Activated naive CD8-positive, alpha-beta T cell treated with anti-CD3 and anti-CD28 coated beads, Interleukin-2, amount 50 U/mL, for 24 hours (primary cell): ENCODE data around the gene LRP1B.

Experiments
- ATAC-seq: fragments of 150-1000 bp; cut with Tn5 transposase; one replicate; pipeline ENCODE4 v1.10.0; 2021
- DNase-seq: peaks from one replicate; pipeline ENCODE4 v3.0.0; 2021
- H3K27ac Mint-ChIP-seq: one replicate; pipeline ENCODE4 v1.8.0; 2021; ENCODE audit warnings: mild to moderate bottlenecking, mixed read lengths
- H3K27me3 Mint-ChIP-seq: one replicate; pipeline ENCODE4 v1.8.0; 2021; ENCODE audit warnings: mixed read lengths
- H3K36me3 Mint-ChIP-seq: one replicate; pipeline ENCODE4 v1.8.0; 2021; ENCODE audit warnings: low read depth, mixed read lengths
- H3K4me1 Mint-ChIP-seq: one replicate; pipeline ENCODE4 v1.8.0; 2021; ENCODE audit warnings: mixed read lengths
- H3K4me3 Mint-ChIP-seq: one replicate; pipeline ENCODE4 v1.8.0; 2021; ENCODE audit warnings: mild to moderate bottlenecking, moderate library complexity, mixed read lengths
- H3K9me3 Mint-ChIP-seq: one replicate; pipeline ENCODE4 v1.8.0; 2021; ENCODE audit warnings: mixed read lengths

The LRP1B gene

GRCh38 chr2:141464995-141465394 is 665.8 kb downstream of the LRP1B start:
- no peak overlapping the region for H3K27ac Mint-ChIP-seq
- no peaks in the 10 kb centered on the region for H3K4me1 Mint-ChIP-seq
- H3K4me3 Mint-ChIP-seq: no peak overlapping the region
- H3K27me3 Mint-ChIP-seq: no peaks in the 10 kb centered on the region
- no peaks in the 10 kb centered on the region for H3K36me3 Mint-ChIP-seq
- H3K9me3 Mint-ChIP-seq: peaks cover 3% of the 10 kb centered on the region
- DNase-seq: no peak
- ATAC-seq: no peak

- Mint-ChIP-seq H3K27me3 (no peaks in the 10 kb centered on the region), H3K4me3 (no peak overlapping the region), H3K36me3 (no peaks in the 10 kb centered on the region), H3K4me1 (no peaks in the 10 kb centered on the region), H3K27ac (no peak overlapping the region), H3K9me3 (peaks cover 9% of the 10 kb centered on the region)
- no peak for ATAC-seq
- no peak for DNase-seq
These were observed 672.5 kb downstream of the LRP1B start for GRCh38 chr2:141458351-141458750.

GRCh38 chr2:141455877-141456276 is 674.9 kb downstream of the LRP1B start:
- Mint-ChIP-seq H3K27me3 (no peaks in the 10 kb centered on the region), H3K4me1 (no peaks in the 10 kb centered on the region), H3K27ac (no peak overlapping the region), H3K4me3 (no peak overlapping the region), H3K9me3 (peaks cover 12% of the 10 kb centered on the region), H3K36me3 (no peaks in the 10 kb centered on the region)
- no peak for ATAC-seq
- DNase-seq: no peak

GRCh38 chr2:141455211-141455826 is 675.5 kb downstream of the LRP1B start:
- Mint-ChIP-seq H3K36me3 (no peaks in the 10 kb centered on the region), H3K9me3 (peaks cover 12% of the 10 kb centered on the region), H3K4me3 (no peak overlapping the region), H3K27ac (no peak overlapping the region), H3K4me1 (no peaks in the 10 kb centered on the region), H3K27me3 (no peaks in the 10 kb centered on the region)
- ATAC-seq (no peak), DNase-seq (no peak)

GRCh38 chr2:141440072-141440635 is 690.7 kb downstream of the LRP1B start:
- ATAC-seq (no peak), DNase-seq (no peak)
- Mint-ChIP-seq H3K4me3 (no peak overlapping the region), H3K9me3 (no peaks in the 10 kb centered on the region), H3K4me1 (no peaks in the 10 kb centered on the region), H3K27ac (no peak overlapping the region), H3K36me3 (no peaks in the 10 kb centered on the region), H3K27me3 (no peaks in the 10 kb centered on the region)

GRCh38 chr2:141439524-141439923 is 691.3 kb downstream of the LRP1B start:
- no peaks in the 10 kb centered on the region for H3K4me1 Mint-ChIP-seq
- no peaks in the 10 kb centered on the region for H3K36me3 Mint-ChIP-seq
- no peaks in the 10 kb centered on the region for H3K9me3 Mint-ChIP-seq
- DNase-seq (no peak), ATAC-seq (no peak)
- H3K4me3 Mint-ChIP-seq: no peak overlapping the region
- H3K27me3 Mint-ChIP-seq: no peaks in the 10 kb centered on the region
- no peak overlapping the region for H3K27ac Mint-ChIP-seq

- Mint-ChIP-seq H3K27me3 (no peaks in the 10 kb centered on the region), H3K36me3 (no peaks in the 10 kb centered on the region), H3K9me3 (peaks cover 4% of the 10 kb centered on the region), H3K27ac (no peak overlapping the region), H3K4me1 (no peaks in the 10 kb centered on the region), H3K4me3 (no peak overlapping the region)
- no peak for DNase-seq
- ATAC-seq: no peak
These were observed 692.3 kb downstream of the LRP1B start for GRCh38 chr2:141438536-141438935.

GRCh38 chr2:141437521-141437920 is 693.3 kb downstream of the LRP1B start:
- no peak for ATAC-seq
- Mint-ChIP-seq H3K4me1 (no peaks in the 10 kb centered on the region), H3K4me3 (no peak overlapping the region), H3K36me3 (no peaks in the 10 kb centered on the region), H3K27me3 (no peaks in the 10 kb centered on the region), H3K27ac (no peak overlapping the region), H3K9me3 (peaks cover 7% of the 10 kb centered on the region)
- no peak for DNase-seq

- H3K4me3 Mint-ChIP-seq: no peak overlapping the region
- DNase-seq (no peak), ATAC-seq (no peak)
- H3K4me1 Mint-ChIP-seq: no peaks in the 10 kb centered on the region
- H3K36me3 Mint-ChIP-seq: no peaks in the 10 kb centered on the region
- no peaks in the 10 kb centered on the region for H3K9me3 Mint-ChIP-seq
- no peak overlapping the region for H3K27ac Mint-ChIP-seq
- no peaks in the 10 kb centered on the region for H3K27me3 Mint-ChIP-seq
These were observed 707.7 kb downstream of the LRP1B start for GRCh38 chr2:141423124-141423523.

- peaks cover 7% of the 10 kb centered on the region for H3K9me3 Mint-ChIP-seq
- H3K4me3 Mint-ChIP-seq: no peak overlapping the region
- H3K36me3 Mint-ChIP-seq: no peaks in the 10 kb centered on the region
- DNase-seq: no peak
- H3K4me1 Mint-ChIP-seq: no peaks in the 10 kb centered on the region
- no peak for ATAC-seq
- H3K27me3 Mint-ChIP-seq: no peaks in the 10 kb centered on the region
- H3K27ac Mint-ChIP-seq: no peak overlapping the region
These were observed 713.5 kb downstream of the LRP1B start for GRCh38 chr2:141417246-141417797.

- Mint-ChIP-seq H3K9me3 (peaks cover 7% of the 10 kb centered on the region), H3K4me1 (no peaks in the 10 kb centered on the region), H3K36me3 (no peaks in the 10 kb centered on the region), H3K27me3 (no peaks in the 10 kb centered on the region), H3K4me3 (no peak overlapping the region), H3K27ac (no peak overlapping the region)
- DNase-seq (no peak), ATAC-seq (no peak)
These were observed 719.4 kb downstream of the LRP1B start for GRCh38 chr2:141411419-141411818.

- no peaks in the 10 kb centered on the region for H3K27me3 Mint-ChIP-seq
- no peaks in the 10 kb centered on the region for H3K4me1 Mint-ChIP-seq
- H3K4me3 Mint-ChIP-seq: no peak overlapping the region
- H3K36me3 Mint-ChIP-seq: no peaks in the 10 kb centered on the region
- ATAC-seq (no peak), DNase-seq (no peak)
- no peaks in the 10 kb centered on the region for H3K9me3 Mint-ChIP-seq
- no peak overlapping the region for H3K27ac Mint-ChIP-seq
These were observed 731.5 kb downstream of the LRP1B start for GRCh38 chr2:141399270-141399669.

- ATAC-seq (no peak), DNase-seq (no peak)
- Mint-ChIP-seq H3K36me3 (no peaks in the 10 kb centered on the region), H3K9me3 (peaks cover 7% of the 10 kb centered on the region), H3K4me1 (no peaks in the 10 kb centered on the region), H3K27ac (no peak overlapping the region), H3K27me3 (no peaks in the 10 kb centered on the region), H3K4me3 (no peak overlapping the region)
These were observed 737.6 kb downstream of the LRP1B start for GRCh38 chr2:141393214-141393545.

- Mint-ChIP-seq H3K4me1 (no peaks in the 10 kb centered on the region), H3K27ac (no peak overlapping the region), H3K4me3 (no peak overlapping the region), H3K27me3 (no peaks in the 10 kb centered on the region), H3K9me3 (peaks cover 7% of the 10 kb centered on the region), H3K36me3 (no peaks in the 10 kb centered on the region)
- ATAC-seq (no peak), DNase-seq (no peak)
These were observed 738.2 kb downstream of the LRP1B start for GRCh38 chr2:141392517-141393213.

GRCh38 chr2:141386168-141386567 is 744.6 kb downstream of the LRP1B start:
- Mint-ChIP-seq H3K4me3 (no peak overlapping the region), H3K9me3 (peaks cover 11% of the 10 kb centered on the region)

More at GRCh38 chr2:141386168-141386567, 744.6 kb downstream of the LRP1B start:
- H3K4me1 Mint-ChIP-seq: no peaks in the 10 kb centered on the region
- no peak for DNase-seq
- H3K27ac Mint-ChIP-seq: no peak overlapping the region
- no peaks in the 10 kb centered on the region for H3K27me3 Mint-ChIP-seq
- ATAC-seq: no peak
- no peaks in the 10 kb centered on the region for H3K36me3 Mint-ChIP-seq
